CD4-positive, alpha-beta memory T cell (primary cell): Measurements from ENCODE around the gene STIM1. TPM values are rescaled to one million over a fixed set of nuclear protein-coding genes. Genes with fewer than 3 reads are reported as not detected.
"Not testable (repeated sequence)": the region's sequence is repeated elsewhere in the genome, so short reads cannot be mapped to it uniquely, and the experiment has no call there.

Experiments used
- CTCF ChIA-PET: fragments of 350-600 bp; sonication (Branson Sonifier 250); formaldehyde crosslinking; loops from one replicate; lab custom pipeline; 2021; ENCODE audit warnings: inconsistent platforms; ENCODE audit not compliant: partially characterized antibody; lab: Charles Lee
- POLR2A ChIA-PET: fragments of 350-600 bp; sonication (Branson Sonifier 250); formaldehyde crosslinking; loops from one replicate; lab custom pipeline; 2021; ENCODE audit not compliant: partially characterized antibody; lab: Charles Lee
- DNase-seq, 5 donors: peaks; one replicate each; pipeline versions ENCODE4 v3.0.0 to v3.0.0-alpha.2; 2020 to 2022; ENCODE audit warnings: mixed read lengths in 1 of 5
- H3K27ac ChIP-seq: one replicate; pipeline ENCODE4 v1.7.0; 2013; ENCODE audit warnings: low read depth, low read length
- H3K27me3 ChIP-seq: 2 replicates; pipeline ENCODE4 v1.7.0; 2013; ENCODE audit warnings: mild to moderate bottlenecking, low read length, moderate library complexity; ENCODE audit not compliant: insufficient read depth
- H3K36me3 ChIP-seq: 2 replicates; pipeline ENCODE4 v1.7.0; 2013; ENCODE audit warnings: mild to moderate bottlenecking, low read length, moderate library complexity; ENCODE audit not compliant: insufficient read depth
- H3K4me1 ChIP-seq: 2 replicates; pipeline ENCODE4 v1.7.0; 2013; ENCODE audit warnings: mild to moderate bottlenecking, low read length, moderate library complexity; ENCODE audit not compliant: insufficient read depth
- H3K4me3 ChIP-seq, 2 donors: one replicate each; pipeline ENCODE4 v1.7.0; 2013; ENCODE audit warnings: low read length in 2 of 2, mild to moderate bottlenecking in 1 of 2
- H3K9me3 ChIP-seq, 2 donors: one replicate each; pipeline ENCODE4 v1.7.0; 2013; ENCODE audit warnings: low read length in 2 of 2, control low read depth in 1 of 2; ENCODE audit not compliant: control insufficient read depth in 1 of 2
- H3K27ac Mint-ChIP-seq, 7 donors: one replicate each; pipeline ENCODE4 v1.8.0; 2020 to 2021; ENCODE audit warnings: mixed read lengths in 7 of 7, mild to moderate bottlenecking in 6 of 7, inconsistent platforms in 3 of 7, moderate library complexity in 3 of 7
- H3K27me3 Mint-ChIP-seq, 2 donors: one replicate each; pipeline ENCODE4 v1.8.0; 2020 to 2021; ENCODE audit warnings: mixed read lengths in 2 of 2
- H3K36me3 Mint-ChIP-seq, 2 donors: one replicate each; pipeline ENCODE4 v1.8.0; 2020 to 2021; ENCODE audit warnings: mixed read lengths in 2 of 2, inconsistent platforms in 1 of 2, mild to moderate bottlenecking in 1 of 2
- H3K4me1 Mint-ChIP-seq, 4 donors: one replicate each; pipeline ENCODE4 v1.8.0; 2020 to 2021; ENCODE audit warnings: mixed read lengths in 4 of 4, mild to moderate bottlenecking in 1 of 4
- H3K4me3 Mint-ChIP-seq, 8 donors: one replicate each; pipeline ENCODE4 v1.8.0; 2020 to 2021; ENCODE audit warnings: mixed read lengths in 8 of 8, mild to moderate bottlenecking in 7 of 8, moderate library complexity in 6 of 8, inconsistent platforms in 3 of 8
- H3K9me3 Mint-ChIP-seq, 8 donors: one replicate each; pipeline ENCODE4 v1.8.0; 2020 to 2021; ENCODE audit warnings: mixed read lengths in 8 of 8, mild to moderate bottlenecking in 5 of 8, inconsistent platforms in 3 of 8, moderate library complexity in 1 of 8
- intact Hi-C: fragments of 100-400 bp; cut with micrococcal nuclease; formaldehyde crosslinking; loops from one replicate; pipeline ENCODE4 v1.15.1; 2023
- polyA plus RNA-seq, 2 donors: library from polyadenylated mRNA; unstranded; fragments of 300-500 nt; fragmentation: Illumina TruSeq; gene quantifications; one replicate each; pipeline ENCODE4 v1.2.3, GENCODE V29; 2021
- total RNA-seq, 2 experiments: library from RNA; stranded (reverse); gene quantifications; one replicate each; pipeline ENCODE4 v1.2.3, GENCODE V29; 2021

Gene STIM1
- total and polyA plus RNA-seq, 4 experiments from 2014 or later, result 27.7 to 87.4 (median 65.5) TPM

DNA sequence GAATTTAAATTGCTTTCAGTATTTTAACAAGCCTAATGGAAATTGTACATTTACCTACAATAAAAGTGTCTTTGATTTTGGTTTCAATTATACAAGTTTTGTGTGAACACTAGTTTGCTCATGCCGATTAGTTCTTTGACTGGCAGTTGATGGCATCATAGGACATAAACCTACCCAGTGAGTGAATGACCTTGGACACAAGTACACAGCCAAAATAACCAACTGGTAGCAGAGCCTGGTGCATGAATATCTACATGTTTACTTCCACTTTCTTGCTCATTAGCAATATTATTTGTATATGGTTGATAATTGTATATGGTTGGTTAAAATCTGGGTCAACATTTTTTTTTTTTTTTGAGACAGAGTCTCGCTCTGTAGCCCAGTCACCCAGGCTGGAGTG, 37.8 kb downstream of the STIM1 start:
- H3K4me1 Mint-ChIP-seq, result peaks cover 40 to 69% (median 54%) of the 10 kb centered on the region in 4 donors
- Histone ChIP-seq H3K27ac (no peak overlapping the region), H3K9me3 (no peaks in the 10 kb centered on the region), H3K4me1 (peaks cover 42% of the 10 kb centered on the region), H3K4me3 (no peak overlapping the region), H3K36me3 (no peaks in the 10 kb centered on the region), H3K27me3 (no peaks in the 10 kb centered on the region)
- peak overlapping the region in 1 of 8 donors; percentile 58 for H3K4me3 Mint-ChIP-seq
- no peaks in the 10 kb centered on the region for H3K27me3 Mint-ChIP-seq
- ChIA-PET POLR2A (interaction anchor here (2.8 kb wide), 1 partner anchor 38 kb away, joined by 14 read pairs; the partner anchor contains the start of gene STIM1), CTCF (interaction anchor here (0.9 to 1.1 kb wide), 4 partner anchors 8 to 182 kb away, joined by 3 to 4 read pairs (median 4); partner anchors contain the start of gene STIM1)
- DNase-seq, result no peak
- intact Hi-C loops, result no loop called here
- H3K36me3 Mint-ChIP-seq, result peaks cover 10 to 20% of the 10 kb centered on the region in 2 donors
- no peaks in the 10 kb centered on the region for H3K9me3 Mint-ChIP-seq
- H3K27ac Mint-ChIP-seq, result peak overlapping the region in 3 of 7 donors; percentile 24 to 52 (median 44)

DNA sequence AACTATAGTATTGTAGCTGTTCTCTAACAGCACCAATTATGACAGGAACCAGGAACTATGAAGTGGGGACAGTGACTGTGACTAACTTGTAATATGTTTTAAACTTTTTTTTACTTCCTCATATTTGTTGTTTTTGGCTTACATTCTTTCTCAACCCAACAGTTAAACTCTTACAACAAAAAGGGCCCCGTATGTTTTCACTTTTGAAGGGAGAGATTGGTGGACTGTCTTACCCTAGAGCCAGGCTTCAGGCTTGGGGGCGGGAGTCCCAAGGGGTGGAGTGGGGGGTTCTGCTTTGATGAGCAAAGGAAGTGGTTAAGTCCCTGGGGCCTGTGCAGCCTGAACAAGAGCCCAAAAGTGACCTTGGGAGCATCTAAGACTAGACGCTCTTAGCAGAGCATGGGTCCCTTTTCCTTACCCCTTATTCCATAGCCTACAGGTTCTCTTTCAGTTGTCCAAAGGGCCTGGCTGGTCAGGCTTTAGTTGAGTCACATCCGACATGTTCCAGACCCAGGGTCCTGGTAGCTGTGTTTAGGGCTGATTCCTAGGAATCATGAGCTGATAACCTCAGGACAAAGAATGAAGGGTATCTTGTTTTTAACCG, 38.8 kb downstream of the STIM1 start:
- Histone ChIP-seq H3K4me3 (no peak overlapping the region), H3K4me1 (peaks cover 39% of the 10 kb centered on the region), H3K27me3 (no peaks in the 10 kb centered on the region), H3K36me3 (no peaks in the 10 kb centered on the region), H3K9me3 (no peaks in the 10 kb centered on the region), H3K27ac (no peak overlapping the region)
- no peaks in the 10 kb centered on the region for H3K27me3 Mint-ChIP-seq
- H3K4me1 Mint-ChIP-seq, result peaks cover 35 to 61% (median 47%) of the 10 kb centered on the region in 4 donors
- POLR2A ChIA-PET, result interaction anchor here (2.8 kb wide), 1 partner anchor 39 kb away, joined by 14 read pairs; the partner anchor contains the start of gene STIM1
- H3K9me3 Mint-ChIP-seq, result no peaks in the 10 kb centered on the region
- intact Hi-C loops, result no loop called here
- CTCF ChIA-PET, result interaction anchor here (0.7 to 1.1 kb wide), 6 partner anchors 8 to 181 kb away, joined by 3 to 4 read pairs (median 4); partner anchors contain the start of gene STIM1
- peak overlapping the region in 5 of 8 donors; percentile 11 to 58 (median 15) for H3K4me3 Mint-ChIP-seq
- H3K36me3 Mint-ChIP-seq, result peaks cover 10 to 20% of the 10 kb centered on the region in 2 donors
- H3K27ac Mint-ChIP-seq, result peak overlapping the region; percentile 3 to 75 (median 44)
- no peak for DNase-seq

DNA sequence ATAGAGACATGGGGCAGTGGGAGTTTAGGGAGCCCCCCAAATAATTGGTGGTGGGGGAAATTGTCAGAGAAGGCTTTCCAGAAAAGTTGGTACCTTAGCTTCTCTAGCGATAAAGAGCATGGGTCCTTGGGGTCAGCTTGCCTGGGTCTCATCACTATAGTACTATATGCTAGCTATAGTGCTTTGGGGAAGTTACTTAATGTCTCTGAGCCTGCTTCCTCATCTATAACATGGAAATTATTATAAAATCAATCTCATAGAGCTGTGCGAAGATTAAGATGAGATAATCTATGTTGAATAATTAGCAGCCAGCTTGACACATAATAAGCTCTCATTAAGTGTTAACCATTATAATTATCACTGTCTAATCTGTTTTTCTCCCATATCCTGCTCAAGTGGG, 41.2 kb downstream of the STIM1 start:
- ChIA-PET CTCF (interaction anchor here (0.7 to 1.6 kb wide), 7 partner anchors 12 to 176 kb away, joined by 3 to 5 read pairs (median 3); partner anchors contain the start of gene STIM1), POLR2A (interaction anchor here (0.9 to 1.5 kb wide), 3 partner anchors 30 to 50 kb away, joined by 3 to 5 read pairs (median 4); partner anchors contain the start of gene STIM1)
- Histone ChIP-seq H3K9me3 (no peaks in the 10 kb centered on the region), H3K4me1 (peaks cover 35% of the 10 kb centered on the region), H3K27me3 (no peaks in the 10 kb centered on the region), H3K4me3 (no peak overlapping the region), H3K27ac (no peak overlapping the region), H3K36me3 (no peaks in the 10 kb centered on the region)
- Mint-ChIP-seq H3K9me3 (no peaks in the 10 kb centered on the region), H3K36me3 (peaks cover 8 to 18% of the 10 kb centered on the region in 2 donors), H3K27ac (peak overlapping the region in 2 of 7 donors; percentile 4 to 38), H3K4me3 (no peak overlapping the region), H3K4me1 (peaks cover 35 to 64% (median 46%) of the 10 kb centered on the region in 4 donors), H3K27me3 (no peaks in the 10 kb centered on the region)
- no peak for DNase-seq
- intact Hi-C loops, result no loop called here

DNA sequence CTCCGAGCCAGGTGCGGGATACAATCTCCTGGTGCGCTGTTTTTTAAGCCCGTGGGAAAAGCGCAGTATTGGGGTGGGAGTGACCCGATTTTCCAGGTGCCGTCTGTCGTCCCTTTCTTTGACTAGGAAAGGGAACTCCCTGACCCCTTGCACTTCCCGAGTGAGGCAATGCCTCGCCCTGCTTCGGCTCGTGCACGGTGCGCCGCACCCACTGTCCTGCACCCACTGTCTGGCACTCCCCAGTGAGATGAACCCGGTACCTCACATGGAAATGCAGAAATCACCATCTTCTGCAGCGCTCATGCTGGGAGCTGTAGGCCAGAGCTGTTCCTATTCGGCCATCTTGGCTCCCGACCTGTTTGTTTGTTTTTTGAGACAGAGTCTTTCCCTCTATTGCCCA, 44.8 kb downstream of the STIM1 start:
- H3K27ac ChIP-seq, H3K9me3 Mint-ChIP-seq, H3K27me3 ChIP-seq, H3K36me3 ChIP-seq, H3K4me3 Mint-ChIP-seq, H3K36me3 Mint-ChIP-seq, H3K9me3 ChIP-seq, H3K4me3 ChIP-seq, H3K27me3 Mint-ChIP-seq, intact Hi-C loops, DNase-seq: not testable (repeated sequence)
- Mint-ChIP-seq H3K27ac (peak overlapping the region in 4 of 7 donors; percentile 2 to 47 (median 34)), H3K4me1 (peaks cover 44 to 68% (median 57%) of the 10 kb centered on the region in 4 donors)
- ChIA-PET POLR2A (interaction anchor here (1.0 to 2.3 kb wide), 2 partner anchors 11 to 45 kb away, joined by 3 to 13 read pairs; partner anchors contain the start of gene STIM1), CTCF (interaction anchor here (1.1 to 3.3 kb wide), 2 partner anchors 45 to 168 kb away, joined by 3 to 30 read pairs; partner anchors contain the start of gene STIM1)
- peaks cover 52% of the 10 kb centered on the region for H3K4me1 ChIP-seq

DNA sequence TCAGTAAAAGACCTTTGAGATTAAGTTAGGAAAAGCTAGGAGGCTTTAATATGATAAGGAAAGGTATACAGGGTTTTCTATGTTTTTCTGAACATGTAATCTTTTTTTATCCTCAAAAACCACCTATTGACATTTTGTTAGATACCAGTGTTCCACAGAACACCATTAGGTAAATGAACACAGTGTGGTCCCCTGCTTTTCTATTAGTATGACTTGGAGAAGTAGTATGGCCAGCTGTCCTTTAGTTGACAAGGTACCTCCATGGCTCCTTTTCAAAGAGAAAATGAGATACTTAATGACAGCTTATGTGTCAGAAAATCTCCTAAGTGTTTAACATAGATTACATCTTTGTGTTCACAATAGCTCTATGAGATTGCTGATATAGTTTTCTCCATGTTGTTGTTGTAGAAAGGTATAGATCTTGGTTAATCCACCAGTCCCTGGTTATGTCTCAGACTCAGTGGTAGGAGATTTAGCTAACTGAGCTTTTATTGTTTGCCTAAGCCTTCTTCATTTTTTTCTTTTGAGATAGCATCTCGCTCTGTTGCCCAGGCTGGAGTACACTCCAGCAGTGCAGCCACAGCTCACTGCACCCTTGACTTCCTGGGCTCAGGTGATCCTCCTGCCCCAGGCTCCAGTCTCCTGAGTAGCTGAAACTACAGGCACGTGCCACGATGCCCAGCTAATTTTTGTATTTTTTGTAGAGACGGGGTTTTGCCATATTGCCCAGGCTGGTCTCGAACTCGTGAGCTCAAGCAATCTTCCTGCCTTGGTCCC, 46.0 kb downstream of the STIM1 start:
- ChIA-PET CTCF (interaction anchor here (0.8 to 3.3 kb wide), 10 partner anchors 8 to 172 kb away, joined by 3 to 30 read pairs (median 4); partner anchors contain the start of genes PGAP2 and STIM1), POLR2A (interaction anchor here (0.8 to 2.4 kb wide), 5 partner anchors 10 to 60 kb away, joined by 3 to 13 read pairs (median 3); partner anchors contain the start of genes RHOG and STIM1)
- Histone ChIP-seq H3K4me1 (peaks cover 64% of the 10 kb centered on the region), H3K9me3 (no peaks in the 10 kb centered on the region), H3K4me3 (no peak overlapping the region), H3K27me3 (no peaks in the 10 kb centered on the region), H3K36me3 (no peaks in the 10 kb centered on the region), H3K27ac (peak overlapping the region; percentile 6)
- DNase-seq, result no peak
- H3K4me3 Mint-ChIP-seq, result peak overlapping the region in 6 of 8 donors; percentile 10 to 67 (median 38)
- no peaks in the 10 kb centered on the region for H3K9me3 Mint-ChIP-seq
- peaks cover 49 to 70% (median 62%) of the 10 kb centered on the region in 4 donors for H3K4me1 Mint-ChIP-seq
- intact Hi-C loops, result no loop called here
- no peaks in the 10 kb centered on the region for H3K36me3 Mint-ChIP-seq
- peak overlapping the region; percentile 41 to 96 (median 75) for H3K27ac Mint-ChIP-seq
- no peaks in the 10 kb centered on the region for H3K27me3 Mint-ChIP-seq

DNA sequence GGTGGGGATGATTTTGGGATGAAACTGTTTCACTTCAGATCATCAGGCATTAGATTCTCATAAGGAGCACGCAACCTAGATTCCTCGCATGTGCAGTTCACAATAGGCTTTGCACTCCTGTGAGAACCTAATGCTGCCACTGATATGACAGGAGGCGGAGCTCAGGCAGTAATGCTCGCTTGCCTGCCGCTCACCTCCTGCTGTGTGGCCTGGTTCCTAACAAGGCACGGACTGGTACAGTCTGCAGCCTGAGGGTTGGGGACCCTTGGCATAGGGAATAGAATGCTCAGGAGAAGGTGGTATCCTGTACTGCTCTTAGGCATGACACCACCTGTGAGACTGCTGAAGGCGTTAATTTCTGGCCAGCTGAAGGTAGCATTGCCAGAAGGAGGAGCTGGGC, 47.0 kb downstream of the STIM1 start:
- H3K4me1 ChIP-seq, result peaks cover 74% of the 10 kb centered on the region
- intact Hi-C loops, result no loop called here
- no peaks in the 10 kb centered on the region for H3K27me3 ChIP-seq
- ChIA-PET CTCF (interaction anchor here (1.1 to 3.3 kb wide), 8 partner anchors 9 to 171 kb away, joined by 4 to 30 read pairs (median 6); partner anchors contain the start of genes PGAP2 and STIM1), POLR2A (interaction anchor here (1.0 to 2.4 kb wide), 6 partner anchors 14 to 61 kb away, joined by 3 to 13 read pairs (median 5); partner anchors contain the start of genes RHOG and STIM1)
- H3K36me3 ChIP-seq, result no peaks in the 10 kb centered on the region
- no peak for DNase-seq
- no peak overlapping the region for H3K4me3 ChIP-seq
- Mint-ChIP-seq H3K4me1 (peaks cover 56 to 73% (median 65%) of the 10 kb centered on the region in 4 donors), H3K27ac (peak overlapping the region in 6 of 7 donors; percentile 75 to 96 (median 82)), H3K36me3 (no peaks in the 10 kb centered on the region), H3K27me3 (no peaks in the 10 kb centered on the region), H3K4me3 (peak overlapping the region in 7 of 8 donors; percentile 5 to 74 (median 53)), H3K9me3 (no peaks in the 10 kb centered on the region)
- no peaks in the 10 kb centered on the region for H3K9me3 ChIP-seq
- no peak overlapping the region for H3K27ac ChIP-seq
